Ectodermal cell (in vitro differentiated cells): Measurements from ENCODE around the gene CNTN5. TPM values are rescaled to one million over a fixed set of nuclear protein-coding genes. Genes with fewer than 3 reads are reported as not detected.

ENCODE experiments used
- H3K27ac ChIP-seq: 2 replicates; pipeline ENCODE4 v1.7.0; 2013; ENCODE audit warnings: mild to moderate bottlenecking, low read depth, low read length; ENCODE audit not compliant: insufficient read depth, poor library complexity, severe bottlenecking
- H3K27me3 ChIP-seq: 2 replicates; pipeline ENCODE4 v1.7.0; 2013; ENCODE audit warnings: mild to moderate bottlenecking, low read length; ENCODE audit not compliant: insufficient read depth, control insufficient read depth, poor library complexity, severe bottlenecking
- H3K36me3 ChIP-seq: one replicate; pipeline ENCODE4 v1.7.0; 2013; ENCODE audit warnings: low read length; ENCODE audit not compliant: control insufficient read depth, insufficient read depth
- H3K4me1 ChIP-seq: one replicate; pipeline ENCODE4 v1.7.0; 2013; ENCODE audit warnings: low read length; ENCODE audit not compliant: control insufficient read depth, insufficient read depth
- H3K4me3 ChIP-seq: 2 replicates; pipeline ENCODE4 v1.7.0; 2013; ENCODE audit warnings: low read depth, low read length, control low read depth; ENCODE audit not compliant: insufficient read depth
- H3K9me3 ChIP-seq: 2 replicates; pipeline ENCODE4 v1.7.0; 2013; ENCODE audit warnings: mild to moderate bottlenecking, low read length, moderate library complexity; ENCODE audit not compliant: control insufficient read depth
- WGBS, 2 experiments: methylation state at CpG; one replicate each; pipeline ENCODE4 v1.1.7; 2013; ENCODE audit warnings: missing lambda C conversion rate in 2 of 2; 5-methylcytosine and 5-hydroxymethylcytosine counted together
- polyA plus RNA-seq, 4 experiments: library from polyadenylated mRNA; stranded (reverse); fragments of 50-300 nt; gene quantifications; one replicate each; pipeline ENCODE4 v1.2.3, GENCODE V29; 2013

Gene CNTN5
- 0.09 TPM for polyA plus RNA-seq (2013, experiment 1 of 4)
- not detected for polyA plus RNA-seq (2013, experiment 2 of 4)
- not detected for polyA plus RNA-seq (2013, experiment 3 of 4)
- 0.24 TPM for polyA plus RNA-seq (2013, experiment 4 of 4)

- WGBS, 2 experiments, result 3% methylated on average over 57 of the region's 57 CpGs
- Histone ChIP-seq H3K9me3 (no peaks in the 10 kb centered on the region), H3K36me3 (no peaks in the 10 kb centered on the region), H3K4me1 (no peaks in the 10 kb centered on the region), H3K27me3 (peaks cover 32% of the 10 kb centered on the region), H3K27ac (no peak within 1 kb of the TSS), H3K4me3 (peak within 1 kb of the TSS; percentile 47)
These were observed at the start of gene CNTN5 for GRCh38 chr11:99020352-99021225. Gene CNTN5, plus strand, starts transcription at chr11:99020949.

DNA sequence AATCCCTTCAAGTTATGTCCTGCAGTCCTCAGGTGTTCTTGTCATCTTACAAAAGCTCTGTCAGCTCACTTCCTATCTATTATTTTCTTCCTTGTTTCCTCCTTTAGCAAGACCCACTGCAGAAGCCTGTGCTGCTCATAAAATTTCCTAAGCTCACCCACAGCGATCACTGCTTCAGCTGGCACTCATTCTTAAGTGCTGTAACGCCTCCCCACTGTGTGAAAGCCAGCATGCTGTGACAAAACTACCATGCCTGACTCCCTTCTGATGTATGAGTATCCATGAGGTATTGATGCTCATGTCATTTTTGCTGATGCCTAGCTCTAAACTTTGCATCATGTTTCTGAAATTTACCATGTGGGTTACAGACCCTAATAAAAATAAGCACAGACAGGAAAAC lies 41.5 kb upstream of the CNTN5 start:
- H3K36me3 ChIP-seq, result no peaks in the 10 kb centered on the region
- no peaks in the 10 kb centered on the region for H3K9me3 ChIP-seq
- H3K4me3 ChIP-seq, result no peak overlapping the region
- 38 to 44% methylated on average over 2 of the region's 2 CpGs for WGBS, 2 experiments
- no peak overlapping the region for H3K27ac ChIP-seq
- no peaks in the 10 kb centered on the region for H3K27me3 ChIP-seq
- H3K4me1 ChIP-seq, result no peaks in the 10 kb centered on the region

DNA sequence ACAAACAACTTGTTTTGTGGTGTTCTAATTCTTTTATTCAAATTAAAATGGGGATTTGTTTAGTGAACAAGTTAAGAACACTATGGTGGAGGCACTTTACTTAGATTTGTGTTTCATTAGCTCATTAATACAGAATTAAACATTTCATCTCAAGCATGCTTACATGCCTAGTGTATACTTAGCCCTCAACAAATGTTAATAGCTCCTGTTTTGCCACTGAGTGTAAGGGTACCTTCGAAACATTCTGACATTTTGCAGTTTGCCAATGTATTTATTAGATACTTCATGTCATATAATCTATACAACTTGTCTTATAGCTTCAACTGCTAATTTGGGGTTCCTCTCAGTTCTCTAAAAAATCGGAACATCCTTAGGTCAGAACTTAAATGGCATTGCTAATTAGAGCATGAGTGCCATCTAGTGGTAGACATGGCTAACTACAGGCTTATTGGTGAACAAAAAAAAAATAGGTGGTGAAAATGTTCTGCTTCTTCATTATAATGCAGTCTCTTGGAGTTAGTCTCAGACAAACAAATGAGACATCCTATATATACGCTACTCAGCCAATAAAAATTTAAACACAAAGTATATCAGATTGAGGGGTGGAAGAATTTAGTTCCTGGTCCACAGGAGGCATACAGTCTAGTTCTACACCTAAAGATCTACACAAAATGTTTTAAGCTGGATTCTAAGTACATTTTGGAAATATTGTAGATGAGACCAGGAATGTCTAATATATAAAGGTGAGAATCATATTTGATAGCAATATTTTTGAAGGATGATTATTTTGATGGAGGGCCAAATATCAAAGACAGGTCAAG lies 4.9 kb upstream of the CNTN5 start:
- no peak overlapping the region for H3K27ac ChIP-seq
- peaks cover 18% of the 10 kb centered on the region for H3K27me3 ChIP-seq
- H3K4me3 ChIP-seq, result no peak overlapping the region
- H3K9me3 ChIP-seq, result no peaks in the 10 kb centered on the region
- no peaks in the 10 kb centered on the region for H3K36me3 ChIP-seq
- 27 to 50% methylated on average over 1 to 2 of the region's 3 CpGs for whole genome bisulfite sequencing, 2 experiments
- no peaks in the 10 kb centered on the region for H3K4me1 ChIP-seq

GRCh38 chr11:99019696-99020095 lies 1.1 kb upstream of the CNTN5 start:
- peaks cover 32% of the 10 kb centered on the region for H3K27me3 ChIP-seq
- 85 to 91% methylated on average over 7 to 8 of the region's 8 CpGs for WGBS, 2 experiments
- H3K36me3 ChIP-seq, result no peaks in the 10 kb centered on the region
- H3K4me3 ChIP-seq, result no peak overlapping the region
- no peaks in the 10 kb centered on the region for H3K4me1 ChIP-seq
- H3K27ac ChIP-seq, result no peak overlapping the region
- no peaks in the 10 kb centered on the region for H3K9me3 ChIP-seq

DNA sequence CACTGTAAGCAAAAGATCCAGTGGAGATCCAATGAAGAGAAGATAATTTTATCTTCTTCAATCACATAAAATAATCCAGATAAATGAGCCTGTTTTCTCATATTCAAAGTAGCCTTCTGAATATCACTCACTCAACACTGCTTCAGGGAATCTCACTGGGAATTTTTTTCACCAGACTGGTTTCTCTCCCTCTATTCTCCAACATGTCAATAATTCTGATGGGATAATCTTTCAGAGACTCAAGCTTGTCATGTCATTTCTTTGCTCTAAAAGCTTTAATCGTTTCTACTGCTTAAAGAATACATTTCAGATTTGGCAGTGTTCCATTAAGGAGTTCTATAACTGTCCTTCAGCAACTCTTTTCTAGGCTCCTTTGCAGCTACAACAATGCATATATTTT lies 16.3 kb downstream of the CNTN5 start:
- no peak overlapping the region for H3K27ac ChIP-seq
- H3K9me3 ChIP-seq, result no peaks in the 10 kb centered on the region
- WGBS, 2 experiments, result 89 to 100% methylated on average over 1 of the region's 1 CpG
- no peak overlapping the region for H3K4me3 ChIP-seq
- no peaks in the 10 kb centered on the region for H3K27me3 ChIP-seq
- H3K4me1 ChIP-seq, result no peaks in the 10 kb centered on the region
- no peaks in the 10 kb centered on the region for H3K36me3 ChIP-seq

GRCh38 chr11:99063331-99063730 lies 42.6 kb downstream of the CNTN5 start:
- no peaks in the 10 kb centered on the region for H3K36me3 ChIP-seq
- no CpG with 5 or more reads among the region's 1 CpG for WGBS, 2 experiments

DNA sequence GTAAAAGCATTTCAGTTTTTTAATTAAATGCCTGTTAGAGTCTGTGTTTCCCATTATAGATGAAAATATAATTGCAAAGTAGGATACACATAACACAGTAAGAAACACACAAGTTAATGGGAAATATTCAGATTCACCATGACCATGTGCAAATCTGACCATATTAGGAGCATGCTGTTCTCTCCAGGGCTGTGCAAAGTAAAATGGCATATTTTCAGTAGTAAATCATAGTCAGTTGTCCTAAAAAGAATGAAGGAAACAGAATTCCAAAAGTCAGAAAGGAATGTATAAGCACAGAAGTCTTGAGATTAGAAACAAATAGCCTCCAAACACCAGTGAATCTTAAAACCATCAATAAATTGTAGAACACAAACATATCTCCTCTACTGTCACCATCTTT lies 44.4 kb downstream of the CNTN5 start:
- Histone ChIP-seq H3K4me1 (peaks cover 4% of the 10 kb centered on the region), H3K36me3 (no peaks in the 10 kb centered on the region), H3K9me3 (no peaks in the 10 kb centered on the region), H3K27ac (no peak overlapping the region), H3K4me3 (no peak overlapping the region), H3K27me3 (no peaks in the 10 kb centered on the region)

More at GRCh38 chr11:99063331-99063730, 42.6 kb downstream of the CNTN5 start:
- no peaks in the 10 kb centered on the region for H3K4me1 ChIP-seq
- no peak overlapping the region for H3K27ac ChIP-seq
- H3K4me3 ChIP-seq, result no peak overlapping the region
- no peaks in the 10 kb centered on the region for H3K9me3 ChIP-seq
- H3K27me3 ChIP-seq, result no peaks in the 10 kb centered on the region

- H3K9me3 ChIP-seq, result no peaks in the 10 kb centered on the region
- no peak overlapping the region for H3K27ac ChIP-seq
- H3K4me1 ChIP-seq, result peaks cover 4% of the 10 kb centered on the region
- no peaks in the 10 kb centered on the region for H3K27me3 ChIP-seq
- WGBS, 2 experiments, result 5 to 15% methylated on average over 2 of the region's 2 CpGs
- H3K4me3 ChIP-seq, result no peak overlapping the region
- H3K36me3 ChIP-seq, result no peaks in the 10 kb centered on the region
These were observed 46.0 kb downstream of the CNTN5 start for GRCh38 chr11:99066618-99067317.

GRCh38 chr11:99068832-99069231 lies 48.1 kb downstream of the CNTN5 start:
- Histone ChIP-seq H3K36me3 (no peaks in the 10 kb centered on the region), H3K9me3 (no peaks in the 10 kb centered on the region), H3K4me3 (no peak overlapping the region), H3K4me1 (peaks cover 4% of the 10 kb centered on the region), H3K27me3 (no peaks in the 10 kb centered on the region), H3K27ac (no peak overlapping the region)
- WGBS, 2 experiments, result 71 to 92% methylated on average over 2 of the region's 2 CpGs
